NCI-H146 treated with DMSO at 0.1 percent for 48 hours (cell line): ENCODE results near the gene TCTA.

Experiments
- DNase-seq: peaks from one replicate; lab custom pipeline; 2025; ENCODE audit not compliant: unreplicated experiment; lab: John Stamatoyannopoulos, UW

Gene TCTA

DNA sequence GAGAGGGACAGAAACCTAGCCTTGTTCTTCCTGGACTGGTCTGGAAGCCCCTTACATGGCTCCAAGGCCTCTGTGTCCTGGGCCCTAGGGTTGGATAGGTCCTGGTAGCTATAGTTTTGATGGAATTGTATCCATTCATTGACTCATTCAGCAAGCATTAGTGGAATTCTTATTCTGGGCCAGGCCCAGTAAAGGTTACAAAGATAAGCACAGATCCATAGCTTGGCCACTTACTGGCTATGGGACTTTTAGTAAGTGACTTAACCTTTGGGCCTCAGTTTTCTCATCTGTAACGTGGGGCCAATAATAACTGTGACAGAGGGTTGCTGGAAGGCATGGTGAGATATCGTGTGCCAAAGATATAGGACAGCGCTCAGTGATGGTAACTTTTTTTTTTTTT is 44.2 kb downstream of the TCTA start:
- DNase-seq: no peak

DNA sequence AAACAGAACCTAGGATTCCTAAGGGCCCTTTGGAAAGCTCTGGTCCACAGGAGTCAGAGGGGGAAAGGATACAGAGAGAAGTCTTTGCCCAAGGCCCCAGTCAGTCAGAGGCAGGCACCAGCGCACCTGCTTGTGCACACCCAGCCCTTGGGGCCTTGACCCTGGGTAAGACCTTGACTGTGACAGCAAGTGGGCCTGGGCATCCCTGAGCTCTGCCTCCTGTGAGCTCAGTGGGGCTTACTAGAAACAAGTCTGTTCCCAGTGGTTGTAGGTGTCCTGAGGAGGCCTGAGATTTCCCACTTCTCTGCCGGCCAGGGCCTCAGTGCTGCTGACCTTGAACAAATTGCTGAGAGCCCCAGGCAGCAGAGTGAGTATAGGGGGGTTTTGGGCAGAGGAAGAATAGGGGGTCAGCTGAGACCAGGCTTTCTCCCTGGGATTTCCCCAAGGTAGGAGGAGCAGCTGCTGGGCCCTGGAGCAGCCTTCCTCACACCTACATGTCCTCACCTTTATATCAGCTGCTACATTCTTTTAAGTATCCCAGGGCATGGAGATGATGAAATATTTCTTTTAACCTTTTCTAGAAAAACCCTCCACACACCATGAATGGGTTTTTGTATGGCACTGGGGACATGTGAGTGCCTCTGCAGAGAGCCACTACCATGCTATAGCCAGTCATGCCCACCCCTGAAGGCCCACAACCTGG is 48.1 kb downstream of the TCTA start:
- no peak for DNase-seq

- no peak for DNase-seq
Observed at GRCh38 chr3:49460956-49461355, 48.7 kb downstream of the TCTA start.

- no peak for DNase-seq
Observed at GRCh38 chr3:49461443-49462171, 49.4 kb downstream of the TCTA start.

DNA sequence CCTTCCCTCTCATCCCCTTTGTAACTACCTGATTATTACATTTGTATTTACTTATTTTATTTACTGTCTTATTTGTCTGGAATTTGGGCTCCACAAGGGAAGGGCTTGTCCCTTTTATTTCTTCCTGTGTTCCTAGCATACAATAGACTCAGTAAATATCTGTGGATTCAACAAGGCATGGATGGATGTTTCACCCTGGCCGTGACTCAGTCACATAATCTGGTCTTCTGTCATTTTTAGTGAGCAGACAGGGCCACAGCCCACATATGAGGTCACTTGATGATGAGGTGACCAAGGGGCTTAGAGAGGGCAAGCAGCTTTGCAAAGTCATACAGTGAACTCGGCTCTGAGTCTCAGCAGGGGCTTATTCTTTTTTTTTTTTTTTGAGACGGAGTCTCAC is 50.0 kb downstream of the TCTA start:
- no peak for DNase-seq

DNA sequence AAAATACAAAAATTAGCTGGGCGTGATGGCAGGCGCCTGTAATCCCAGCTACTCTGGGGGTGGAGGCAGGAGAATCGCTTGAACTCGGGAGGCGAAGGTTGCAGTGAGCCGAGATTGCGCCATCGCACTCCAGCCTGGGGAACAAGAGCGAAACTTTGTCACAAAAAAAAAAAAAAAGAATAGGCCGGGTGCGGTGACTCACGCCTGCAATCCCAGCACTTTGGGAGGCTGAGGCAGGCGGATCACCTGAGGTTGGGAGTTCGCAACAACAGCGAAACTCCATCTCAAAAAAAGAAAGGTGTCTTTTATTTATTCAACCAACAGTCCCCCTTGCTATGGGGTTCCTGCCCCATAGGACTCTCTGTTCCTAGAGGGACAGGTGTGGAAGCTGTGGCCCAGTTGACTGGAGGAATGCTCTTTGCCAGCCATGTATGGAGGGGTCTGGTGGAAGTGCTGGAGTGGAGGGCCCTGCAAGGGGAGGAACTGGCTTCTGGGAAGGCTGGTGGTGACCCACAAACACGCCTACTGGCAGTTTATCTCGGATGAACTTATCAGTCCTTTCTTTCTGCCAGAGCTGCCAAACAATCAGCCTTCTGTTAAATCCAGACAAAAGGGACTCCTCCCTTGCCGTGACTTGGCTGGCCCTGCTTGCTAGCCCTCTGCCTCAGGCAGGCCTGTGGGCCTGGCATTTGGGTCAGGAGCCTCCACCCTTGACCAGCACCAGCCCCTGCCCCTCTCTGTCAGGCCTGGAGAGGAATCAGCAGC is 53.2 kb downstream of the TCTA start:
- no peak for DNase-seq
